Effector memory CD4-positive, alpha-beta T cell (primary cell): Measurements from ENCODE around the gene UROS.

Experiments used
- DNase-seq, 3 donors: peaks; one replicate each; pipeline ENCODE4 v3.0.0-alpha.2; 2020
- H3K27ac ChIP-seq: 2 replicates; pipeline ENCODE4 v1.7.0; 2013; ENCODE audit warnings: mild to moderate bottlenecking, low read length, moderate library complexity; ENCODE audit not compliant: insufficient read depth, poor library complexity, severe bottlenecking
- H3K27me3 ChIP-seq: replicated peaks from 2 replicates; pipeline ENCODE4 v1.7.0; 2013; ENCODE audit warnings: mild to moderate bottlenecking, low read length; ENCODE audit not compliant: insufficient read depth, control insufficient read depth, poor library complexity, severe bottlenecking
- H3K36me3 ChIP-seq: 2 replicates; pipeline ENCODE4 v1.7.0; 2013; ENCODE audit warnings: mild to moderate bottlenecking, low read length, moderate library complexity; ENCODE audit not compliant: control insufficient read depth, insufficient read depth
- H3K4me1 ChIP-seq: 2 replicates; pipeline ENCODE4 v1.7.0; 2013; ENCODE audit warnings: low read length, mild to moderate bottlenecking; ENCODE audit not compliant: control insufficient read depth, insufficient read depth, poor library complexity, severe bottlenecking
- H3K4me3 ChIP-seq: 2 replicates; pipeline ENCODE4 v1.7.0; 2013; ENCODE audit warnings: low read length, low read depth, mild to moderate bottlenecking; ENCODE audit not compliant: insufficient read depth, poor library complexity, severe bottlenecking
- H3K9me3 ChIP-seq: 2 replicates; pipeline ENCODE4 v1.7.0; 2013; ENCODE audit warnings: mild to moderate bottlenecking, low read length, moderate library complexity; ENCODE audit not compliant: control insufficient read depth

The UROS gene

DNA sequence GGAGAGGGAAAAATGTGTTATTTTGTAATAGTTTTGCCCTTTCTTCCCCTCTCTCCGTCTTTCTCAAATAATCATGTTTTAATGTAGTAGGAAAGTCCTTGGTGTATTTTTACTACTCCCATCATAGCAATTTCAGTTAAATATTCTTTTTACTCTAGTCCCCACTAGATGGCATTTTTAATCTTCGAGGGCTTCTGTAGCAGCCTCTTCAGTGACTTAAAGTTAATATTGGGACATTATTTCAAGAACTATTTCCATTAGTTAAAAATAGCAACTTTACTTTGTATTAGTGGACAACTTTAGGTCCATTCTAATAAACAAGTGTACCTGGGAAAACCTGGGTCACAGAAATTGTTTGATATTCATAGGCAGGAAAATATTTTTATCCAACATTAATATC is 80.6 kb downstream of the UROS start:
- H3K4me3 ChIP-seq = no peak overlapping the region
- no peaks in the 10 kb centered on the region for H3K4me1 ChIP-seq
- H3K27ac ChIP-seq = no peak overlapping the region
- H3K27me3 ChIP-seq = no peaks in the 10 kb centered on the region
- no peak for DNase-seq
- no peaks in the 10 kb centered on the region for H3K9me3 ChIP-seq
- peaks cover 74% of the 10 kb centered on the region for H3K36me3 ChIP-seq

DNA sequence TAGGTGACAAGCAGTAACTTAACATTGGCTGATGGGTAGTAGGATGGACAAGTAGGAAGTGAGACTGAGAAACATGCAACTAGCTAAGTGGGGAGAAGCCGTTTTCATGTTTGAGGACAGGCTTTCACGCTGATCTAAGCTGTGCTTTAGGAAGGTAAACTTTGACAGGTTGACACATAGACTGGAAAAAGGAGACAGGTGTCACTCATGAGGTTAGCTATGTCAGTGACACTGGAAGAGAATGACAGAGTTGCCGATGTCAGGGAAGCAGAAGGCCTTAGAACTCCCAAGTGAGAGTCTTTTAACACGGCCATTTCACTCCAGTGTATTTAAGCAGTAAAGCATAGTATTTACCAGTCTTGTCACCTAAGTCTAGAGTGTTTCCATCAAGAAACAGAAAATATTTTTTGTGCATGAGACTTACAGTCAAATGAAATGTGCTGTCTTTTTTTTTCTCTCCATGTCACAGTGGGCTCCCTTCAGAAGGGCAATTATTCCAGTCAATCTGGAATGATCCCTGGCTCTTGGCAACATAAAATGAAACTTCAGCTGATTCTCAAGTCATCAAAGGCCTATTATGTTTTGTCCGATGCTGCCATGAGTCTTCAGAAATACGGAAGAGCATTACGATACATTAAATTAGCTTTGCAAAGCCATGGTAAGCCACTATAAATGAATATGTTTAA is 82.9 kb downstream of the UROS start:
- Histone ChIP-seq H3K4me3 (no peak overlapping the region), H3K27me3 (no peaks in the 10 kb centered on the region), H3K9me3 (no peaks in the 10 kb centered on the region), H3K4me1 (no peaks in the 10 kb centered on the region), H3K36me3 (peaks cover 90% of the 10 kb centered on the region), H3K27ac (no peak overlapping the region)
- DNase-seq = no peak
